ENCODE data around the gene FAM200A.

Gene FAM200A

GRCh38 chr7:99543081-99543671 lies 8.7 kb downstream of the FAM200A start:
- TF ChIP-seq, protein P1, sequence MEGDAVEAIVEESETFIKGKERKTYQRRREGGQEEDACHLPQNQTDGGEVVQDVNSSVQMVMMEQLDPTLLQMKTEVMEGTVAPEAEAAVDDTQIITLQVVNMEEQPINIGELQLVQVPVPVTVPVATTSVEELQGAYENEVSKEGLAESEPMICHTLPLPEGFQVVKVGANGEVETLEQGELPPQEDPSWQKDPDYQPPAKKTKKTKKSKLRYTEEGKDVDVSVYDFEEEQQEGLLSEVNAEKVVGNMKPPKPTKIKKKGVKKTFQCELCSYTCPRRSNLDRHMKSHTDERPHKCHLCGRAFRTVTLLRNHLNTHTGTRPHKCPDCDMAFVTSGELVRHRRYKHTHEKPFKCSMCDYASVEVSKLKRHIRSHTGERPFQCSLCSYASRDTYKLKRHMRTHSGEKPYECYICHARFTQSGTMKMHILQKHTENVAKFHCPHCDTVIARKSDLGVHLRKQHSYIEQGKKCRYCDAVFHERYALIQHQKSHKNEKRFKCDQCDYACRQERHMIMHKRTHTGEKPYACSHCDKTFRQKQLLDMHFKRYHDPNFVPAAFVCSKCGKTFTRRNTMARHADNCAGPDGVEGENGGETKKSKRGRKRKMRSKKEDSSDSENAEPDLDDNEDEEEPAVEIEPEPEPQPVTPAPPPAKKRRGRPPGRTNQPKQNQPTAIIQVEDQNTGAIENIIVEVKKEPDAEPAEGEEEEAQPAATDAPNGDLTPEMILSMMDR (conservative IDR thresholded peaks at IDR 0.05; ENCODE audit: control insufficient read depth, insufficient read depth, low read depth, low read length) = no peak
- no peak overlapping the region for H3K4me3 ChIP-seq (ENCODE audit: control insufficient read depth, low read depth, low read length)
- no peak for DNase-seq (ENCODE audit: low read depth)

GRCh38 chr7:99541212-99541611 lies 10.7 kb downstream of the FAM200A start:
- TF ChIP-seq, protein P1 (conservative IDR thresholded peaks at IDR 0.05; ENCODE audit: control insufficient read depth, insufficient read depth, low read depth, low read length) = no peak
- no peak for DNase-seq (ENCODE audit: low read depth)
- H3K4me3 ChIP-seq (ENCODE audit: control insufficient read depth, low read depth, low read length) = no peak overlapping the region

DNA sequence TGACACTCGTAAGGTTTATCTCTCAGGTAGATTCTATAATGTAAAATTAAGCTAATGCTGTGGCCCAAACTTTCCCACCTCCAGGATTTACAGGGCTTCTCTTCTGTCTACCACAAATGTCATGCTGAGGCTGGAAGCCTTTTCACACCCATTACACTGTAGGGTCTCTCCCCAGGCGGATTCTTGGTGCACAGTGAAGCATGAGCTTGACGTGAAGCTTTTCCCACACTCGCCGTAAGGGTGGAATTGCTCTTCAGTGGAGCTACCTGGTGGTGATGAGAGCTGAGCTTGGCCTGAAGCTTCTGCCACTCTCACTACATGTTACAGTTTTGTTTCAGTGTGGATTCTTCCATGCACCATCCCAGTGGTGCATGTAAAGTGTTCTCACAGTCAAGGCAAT lies 11.4 kb downstream of the FAM200A start:
- no peak overlapping the region for H3K4me3 ChIP-seq (ENCODE audit: control insufficient read depth, low read depth, low read length)
- DNase-seq (ENCODE audit: low read depth) = no peak
- TF ChIP-seq, protein P1 (conservative IDR thresholded peaks at IDR 0.05; ENCODE audit: control insufficient read depth, insufficient read depth, low read depth, low read length) = no peak

GRCh38 chr7:99539213-99539811 lies 12.6 kb downstream of the FAM200A start:
- H3K4me3 ChIP-seq (ENCODE audit: control insufficient read depth, low read depth, low read length) = no peak overlapping the region

GRCh38 chr7:99535667-99536066 lies 16.2 kb downstream of the FAM200A start:
- no peak for DNase-seq (ENCODE audit: low read depth)
- H3K4me3 ChIP-seq (ENCODE audit: control insufficient read depth, low read depth, low read length) = no peak overlapping the region
- TF ChIP-seq, protein P1 (conservative IDR thresholded peaks at IDR 0.05; ENCODE audit: control insufficient read depth, insufficient read depth, low read depth, low read length) = no peak

More at GRCh38 chr7:99539213-99539811, 12.6 kb downstream of the FAM200A start:
- TF ChIP-seq, protein P1 (conservative IDR thresholded peaks at IDR 0.05; ENCODE audit: control insufficient read depth, insufficient read depth, low read depth, low read length) = no peak
- DNase-seq (ENCODE audit: low read depth) = no peak

GRCh38 chr7:99531354-99531765 lies 20.6 kb downstream of the FAM200A start:
- H3K4me3 ChIP-seq (ENCODE audit: control insufficient read depth, low read depth, low read length) = no peak overlapping the region
- TF ChIP-seq, protein P1 (conservative IDR thresholded peaks at IDR 0.05; ENCODE audit: control insufficient read depth, insufficient read depth, low read depth, low read length) = no peak
- DNase-seq (ENCODE audit: low read depth) = peak; percentile 24

All from fibroblast of mammary gland (primary cell).